HG03196 (cell line): ENCODE results near the gene CA6.
"Not testable (repeated sequence)": the region's sequence is repeated elsewhere in the genome, so short reads cannot be mapped to it uniquely, and the experiment has no call there.

ENCODE experiments used
- ATAC-seq: cut with Tn5 transposase; IDR thresholded peaks from one replicate; pipeline ENCODE4 v1.9.1; 2021; ENCODE audit not compliant: unreplicated experiment

CA6 gene

GRCh38 chr1:8945568-8945967, at the start of gene CA6:
TSS of gene CA6 (plus strand) at chr1:8945868. CDS start at chr1:8945887, 19 bp downstream.
- ATAC-seq: no peak

- ATAC-seq: not testable (repeated sequence)
These were observed 48.9 kb upstream of the CA6 start for GRCh38 chr1:8896775-8897174.

DNA sequence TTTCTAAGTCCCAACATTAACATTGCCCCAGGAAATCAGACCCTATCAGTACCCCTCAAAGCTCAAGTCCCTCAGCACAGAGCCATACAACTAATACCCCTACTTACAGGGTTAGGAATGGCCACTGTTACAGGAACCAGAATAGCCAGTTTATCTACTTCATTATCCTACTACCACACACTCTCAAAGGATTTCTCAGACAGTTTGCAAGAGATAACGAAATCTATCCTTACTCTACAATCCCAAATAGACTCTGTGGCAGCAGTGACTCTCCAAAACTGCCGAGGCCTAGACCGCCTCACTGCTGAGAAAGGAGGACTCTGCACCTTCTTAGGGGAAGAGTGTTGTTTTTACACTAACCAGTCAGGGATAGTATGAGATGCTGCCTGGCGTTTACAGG, 48.2 kb upstream of the CA6 start:
- ATAC-seq: not testable (repeated sequence)

- not testable (repeated sequence) for ATAC-seq
These were observed 47.2 kb upstream of the CA6 start for GRCh38 chr1:8898418-8898817.

- no peak for ATAC-seq
These were observed 46.6 kb upstream of the CA6 start for GRCh38 chr1:8899046-8899445.

- ATAC-seq: not testable (repeated sequence)
These were observed 45.0 kb upstream of the CA6 start for GRCh38 chr1:8900684-8901083.

- ATAC-seq: no peak
These were observed 42.9 kb upstream of the CA6 start for GRCh38 chr1:8902765-8903164.

GRCh38 chr1:8903410-8903809, 42.3 kb upstream of the CA6 start:
- no peak for ATAC-seq

DNA sequence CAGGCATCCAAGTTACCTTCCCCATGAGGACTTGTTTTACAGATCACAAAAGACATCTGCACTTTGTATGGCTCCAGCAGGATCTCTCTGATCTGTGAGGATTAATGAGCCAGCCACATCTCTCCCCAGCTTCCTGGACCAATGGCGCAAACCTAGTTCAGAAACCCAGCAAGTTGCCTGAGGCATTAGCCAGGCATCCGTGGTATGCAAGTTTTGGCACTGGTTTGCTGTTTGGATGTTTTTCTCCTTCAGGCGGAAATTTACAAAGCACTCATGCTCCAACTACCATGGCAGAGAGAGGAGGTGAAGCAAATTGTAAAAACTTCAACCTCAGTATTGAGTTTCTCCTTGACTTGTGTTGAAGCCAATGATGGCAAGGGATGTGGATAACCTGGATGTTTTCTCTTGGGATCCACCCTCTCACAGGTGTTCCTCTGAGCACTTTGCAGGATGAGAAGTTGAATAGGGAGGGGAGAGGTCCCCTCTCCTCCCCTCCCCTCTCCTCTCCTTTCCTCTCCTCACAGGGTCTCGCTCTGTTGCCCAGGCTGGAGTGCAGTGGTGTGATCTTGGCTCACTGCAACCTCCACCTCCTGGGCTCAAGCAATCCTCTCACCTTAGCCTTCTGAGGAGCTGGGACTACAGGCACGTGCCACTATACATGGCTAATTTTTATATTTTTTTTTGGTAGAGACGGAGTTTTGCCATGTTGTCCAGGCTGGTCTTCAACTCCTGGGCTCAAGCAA, 41.6 kb upstream of the CA6 start:
- no peak for ATAC-seq

- ATAC-seq: no peak
These were observed 40.0 kb upstream of the CA6 start for GRCh38 chr1:8905582-8906191.

- no peak for ATAC-seq
These were observed 37.1 kb upstream of the CA6 start for GRCh38 chr1:8908388-8909151.

GRCh38 chr1:8910331-8910730, 35.3 kb upstream of the CA6 start:
- ATAC-seq: no peak

- ATAC-seq: no peak
These were observed 34.8 kb upstream of the CA6 start for GRCh38 chr1:8910914-8911313.

GRCh38 chr1:8911416-8912309, 34.0 kb upstream of the CA6 start:
- no peak for ATAC-seq

GRCh38 chr1:8913457-8913856, 32.2 kb upstream of the CA6 start:
- no peak for ATAC-seq

DNA sequence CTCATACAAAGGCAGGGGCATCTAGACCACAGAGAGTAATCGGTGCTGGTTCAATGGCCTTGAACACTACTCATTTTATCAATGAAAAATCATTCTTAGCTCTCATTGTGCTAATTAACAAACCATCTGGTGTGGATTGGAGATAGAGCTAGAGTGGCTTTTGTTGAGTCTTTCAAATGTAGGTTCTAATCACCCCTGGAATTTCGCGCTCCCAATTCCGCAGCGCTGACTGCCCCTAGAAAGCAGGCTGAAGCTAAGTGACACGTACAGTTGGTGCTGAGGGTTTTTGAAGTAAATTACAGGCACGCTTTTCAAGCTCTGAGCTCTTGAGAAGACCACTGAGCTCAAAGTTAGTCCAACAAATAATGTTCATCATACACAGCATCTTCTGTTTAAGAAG, 31.2 kb upstream of the CA6 start:
- no peak for ATAC-seq

- no peak for ATAC-seq
These were observed 30.2 kb upstream of the CA6 start for GRCh38 chr1:8915446-8915845.

DNA sequence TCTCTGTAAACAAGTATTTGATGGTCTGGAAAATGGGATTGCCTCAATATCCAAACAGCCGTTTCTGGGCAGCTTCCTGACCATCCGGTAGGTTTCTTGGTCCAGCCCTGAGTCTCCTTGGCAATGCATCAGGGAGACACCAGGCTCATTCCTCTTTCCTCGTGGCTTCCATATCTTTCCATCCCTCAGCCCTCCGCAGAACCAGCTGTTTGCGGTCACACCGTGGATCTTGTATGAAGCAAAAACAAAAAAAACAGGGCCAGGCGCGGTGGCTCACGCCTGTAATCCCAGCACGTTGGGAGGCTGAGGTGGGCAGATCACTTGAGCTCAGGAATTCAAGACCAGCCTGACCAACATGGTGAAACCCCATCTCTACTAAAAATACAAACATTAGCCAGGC, 28.1 kb upstream of the CA6 start:
- ATAC-seq: not testable (repeated sequence)

GRCh38 chr1:8922962-8923361, 22.7 kb upstream of the CA6 start:
- no peak for ATAC-seq

DNA sequence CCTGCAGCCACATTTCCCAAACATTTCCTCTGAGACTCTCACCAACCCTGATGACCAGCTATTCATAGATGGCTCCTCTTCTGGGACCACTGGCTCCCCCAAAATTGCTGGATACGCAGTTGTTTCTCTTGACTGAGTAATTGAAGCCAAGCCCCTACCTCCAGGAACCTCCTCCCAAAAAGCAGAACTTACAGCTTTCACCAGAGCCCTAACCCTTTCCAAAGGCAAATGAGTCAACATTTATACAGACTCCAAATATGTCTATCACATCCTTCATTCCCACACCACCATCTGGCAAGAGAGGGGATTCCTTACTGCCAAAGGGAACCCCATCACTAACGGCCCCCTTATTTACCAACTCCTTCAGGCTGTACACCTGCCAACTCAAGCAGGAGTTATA, 20.3 kb upstream of the CA6 start:
- no peak for ATAC-seq

- no peak for ATAC-seq
These were observed 19.7 kb upstream of the CA6 start for GRCh38 chr1:8925960-8926359.
